Smooth muscle cell (in vitro differentiated cells): ENCODE data around the gene ASRGL1. TPM values are rescaled to one million over a fixed set of nuclear protein-coding genes. Genes with fewer than 3 reads are reported as not detected.
A peak's percentile ranks its signal among the peaks of the same experiment; 100 is the strongest.

ENCODE experiments used
- DNase-seq: peaks from one replicate; lab custom pipeline; 2025; ENCODE audit not compliant: unreplicated experiment; lab: John Stamatoyannopoulos, UW
- H2AFZ ChIP-seq: fragments of 200-600 bp; sonication (generic); 2 replicates; pipeline ENCODE4 v1.6.0; 2016; ENCODE audit warnings: antibody characterized with exemption, low read depth, mild to moderate bottlenecking
- H3F3A ChIP-seq: fragments of 200-600 bp; sonication (generic); 2 replicates; pipeline ENCODE4 v1.6.0; 2017; ENCODE audit warnings: antibody characterized with exemption, low read depth
- H3K27ac ChIP-seq: fragments of 200-600 bp; sonication (generic); 2 replicates; pipeline ENCODE4 v1.5.1; 2016; ENCODE audit warnings: low read depth, mild to moderate bottlenecking
- H3K27me3 ChIP-seq: fragments of 200-600 bp; sonication (generic); 2 replicates; pipeline ENCODE4 v1.6.1; 2016; ENCODE audit warnings: low read depth, mild to moderate bottlenecking
- H3K36me3 ChIP-seq: fragments of 200-600 bp; sonication (generic); 2 replicates; pipeline ENCODE4 v1.5.1; 2016; ENCODE audit warnings: low read depth
- H3K4me1 ChIP-seq: fragments of 200-600 bp; sonication (generic); 2 replicates; pipeline ENCODE4 v1.5.1; 2016; ENCODE audit warnings: low read depth
- H3K4me2 ChIP-seq: fragments of 200-600 bp; sonication (generic); 2 replicates; pipeline ENCODE4 v1.6.0; 2016; ENCODE audit warnings: mild to moderate bottlenecking
- H3K4me3 ChIP-seq: fragments of 200-600 bp; sonication (generic); 2 replicates; pipeline ENCODE4 v1.5.1; 2016; ENCODE audit warnings: mild to moderate bottlenecking
- H3K79me2 ChIP-seq: fragments of 200-600 bp; sonication (generic); 2 replicates; pipeline ENCODE4 v1.6.0; 2016; ENCODE audit warnings: low read depth, mild to moderate bottlenecking
- H3K9ac ChIP-seq: fragments of 200-600 bp; sonication (generic); 2 replicates; pipeline ENCODE4 v1.6.0; 2016; ENCODE audit warnings: low read depth
- H3K9me3 ChIP-seq: fragments of 200-600 bp; sonication (generic); replicated peaks from 2 replicates; pipeline ENCODE4 v1.5.1; 2016; ENCODE audit warnings: low read depth
- H4K20me1 ChIP-seq: fragments of 200-600 bp; sonication (generic); 2 replicates; pipeline ENCODE4 v1.6.0; 2016; ENCODE audit warnings: low read depth
- CTCF ChIP-seq: fragments of 200-600 bp; sonication (generic); IDR thresholded peaks from 2 replicates; pipeline ENCODE4 v1.5.1; 2017; ENCODE audit warnings: borderline replicate concordance, mild to moderate bottlenecking, antibody characterized with exemption; ENCODE audit not compliant: insufficient read depth, poor library complexity, severe bottlenecking
- WGBS: methylation state at CpG from one replicate; pipeline ENCODE4 v1.1.7; 2016; ENCODE audit warnings: low lambda C conversion rate; 5-methylcytosine and 5-hydroxymethylcytosine counted together
- polyA plus RNA-seq: library from polyadenylated mRNA; unstranded; fragments of >200 nt; fragmentation: Nextera tagmentation; extraction: Ambion mirVana; gene quantifications from 2 replicates; pipeline ENCODE4 v1.2.1, GENCODE V29; 2016
- total RNA-seq: library from RNA; depleted of rRNA; stranded (reverse); fragments of >200 nt; gene quantifications from 2 replicates; pipeline ENCODE4 v1.2.3, GENCODE V29; 2014

The ASRGL1 gene
- total and polyA plus RNA-seq, 2 experiments from 2014 or later: 0.97 to 1.4 TPM

GRCh38 chr11:62430425-62430824 is 93.2 kb downstream of the ASRGL1 start:
- Histone ChIP-seq H3K4me3 (no peak overlapping the region), H3K27me3 (no peaks in the 10 kb centered on the region), H3K4me2 (no peak overlapping the region), H3F3A (peaks cover 14% of the 10 kb centered on the region), H3K4me1 (peaks cover 6% of the 10 kb centered on the region), H3K9ac (no peak overlapping the region), H4K20me1 (no peaks in the 10 kb centered on the region), H3K27ac (peak overlapping the region; percentile 69), H2AFZ (no peak overlapping the region), H3K79me2 (no peaks in the 10 kb centered on the region), H3K9me3 (no peaks in the 10 kb centered on the region), H3K36me3 (no peaks in the 10 kb centered on the region)
- no peak for DNase-seq
- WGBS: 86% methylated on average over 3 of the region's 3 CpGs
- TF ChIP-seq CTCF: no peak

GRCh38 chr11:62431171-62431901 is 94.1 kb downstream of the ASRGL1 start:
- Histone ChIP-seq H2AFZ (no peak overlapping the region), H3K4me3 (no peak overlapping the region), H3K36me3 (no peaks in the 10 kb centered on the region), H3K4me2 (peak overlapping the region; percentile 72), H3K27me3 (no peaks in the 10 kb centered on the region), H3K79me2 (no peaks in the 10 kb centered on the region), H4K20me1 (no peaks in the 10 kb centered on the region), H3K4me1 (peaks cover 5% of the 10 kb centered on the region), H3F3A (peaks cover 14% of the 10 kb centered on the region), H3K27ac (peak overlapping the region; percentile 69), H3K9me3 (no peaks in the 10 kb centered on the region), H3K9ac (no peak overlapping the region)
- WGBS: 30% methylated on average over 11 of the region's 11 CpGs
- DNase-seq: no peak
- TF ChIP-seq CTCF: no peak

GRCh38 chr11:62432695-62433094 is 95.4 kb downstream of the ASRGL1 start:
- H3K79me2 ChIP-seq: no peaks in the 10 kb centered on the region
- no peaks in the 10 kb centered on the region for H3K9me3 ChIP-seq
- no peaks in the 10 kb centered on the region for H3K27me3 ChIP-seq
- H2AFZ ChIP-seq: no peak overlapping the region
- H3K4me3 ChIP-seq: no peak overlapping the region
- H3K4me2 ChIP-seq: no peak overlapping the region
- no peaks in the 10 kb centered on the region for H3K36me3 ChIP-seq
- no peak for TF ChIP-seq CTCF
- H3K4me1 ChIP-seq: no peaks in the 10 kb centered on the region
- DNase-seq: no peak
- H3K9ac ChIP-seq: no peak overlapping the region
- H3K27ac ChIP-seq: no peak overlapping the region
- peaks cover 14% of the 10 kb centered on the region for H3F3A ChIP-seq
- H4K20me1 ChIP-seq: no peaks in the 10 kb centered on the region
- WGBS: 89% methylated on average over 9 of the region's 9 CpGs
